ENCODE results near the gene TRIM66.

GRCh38 chr11:8705146-8705545 is 22.7 kb upstream of the TRIM66 start:
- TF ChIP-seq REST (IDR thresholded peaks at IDR 0.05) (no peak), CTCF (IDR thresholded peaks at IDR 0.05; ENCODE audit: low read depth, low read length, missing input control) (no peak), YY1 (IDR thresholded peaks at IDR 0.05) (no peak), RAD21 (IDR thresholded peaks at IDR 0.05) (no peak), TAF1 (conservative IDR thresholded peaks at IDR 0.05) (no peak), ATF3 (IDR thresholded peaks at IDR 0.05) (no peak), GABPA (IDR thresholded peaks at IDR 0.05 in 1 of 2, conservative IDR thresholded peaks at IDR 0.05 in 1 of 2) (no peak), MAX (IDR thresholded peaks at IDR 0.05) (no peak), JUND (IDR thresholded peaks at IDR 0.05) (no peak), RXRA (IDR thresholded peaks at IDR 0.05) (no peak), EGR1 (IDR thresholded peaks at IDR 0.05; ENCODE audit: low read depth in 2 of 2) (no peak), FOXA2 (IDR thresholded peaks at IDR 0.05) (no peak), FOXA1 (IDR thresholded peaks at IDR 0.05) (no peak), SP1 (IDR thresholded peaks at IDR 0.05) (no peak)

Measured in liver (tissue), 3 donors.